Measurements from ENCODE around the gene ABCG4. TPM values are rescaled to one million over a fixed set of nuclear protein-coding genes. Genes with fewer than 3 reads are reported as not detected.

The ABCG4 gene
- total RNA-seq, 1 donor from 2014 or later, result 0.13 TPM

DNA sequence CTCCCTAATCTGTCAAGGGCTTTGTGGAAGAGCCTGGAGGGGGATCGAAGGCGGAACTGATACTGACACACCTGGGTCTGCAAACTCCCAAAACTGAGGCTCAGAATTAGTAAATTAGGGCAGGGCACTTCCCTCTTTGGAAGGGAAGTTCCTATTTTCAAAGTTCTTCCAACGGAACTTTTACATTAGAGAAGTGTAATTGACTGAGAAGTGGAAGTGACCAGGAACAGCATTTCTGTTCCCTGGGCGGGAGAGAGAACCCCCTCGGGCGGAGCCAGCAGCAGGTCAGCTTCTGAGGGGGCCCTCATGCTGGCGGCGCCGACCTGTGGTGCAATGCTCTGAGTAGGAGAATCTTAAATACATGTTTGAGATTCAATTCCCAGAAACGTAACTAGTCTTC is 56.2 kb downstream of the ABCG4 start:
- DNase-seq (ENCODE audit: low read depth), result no peak
- TF ChIP-seq, protein P1, sequence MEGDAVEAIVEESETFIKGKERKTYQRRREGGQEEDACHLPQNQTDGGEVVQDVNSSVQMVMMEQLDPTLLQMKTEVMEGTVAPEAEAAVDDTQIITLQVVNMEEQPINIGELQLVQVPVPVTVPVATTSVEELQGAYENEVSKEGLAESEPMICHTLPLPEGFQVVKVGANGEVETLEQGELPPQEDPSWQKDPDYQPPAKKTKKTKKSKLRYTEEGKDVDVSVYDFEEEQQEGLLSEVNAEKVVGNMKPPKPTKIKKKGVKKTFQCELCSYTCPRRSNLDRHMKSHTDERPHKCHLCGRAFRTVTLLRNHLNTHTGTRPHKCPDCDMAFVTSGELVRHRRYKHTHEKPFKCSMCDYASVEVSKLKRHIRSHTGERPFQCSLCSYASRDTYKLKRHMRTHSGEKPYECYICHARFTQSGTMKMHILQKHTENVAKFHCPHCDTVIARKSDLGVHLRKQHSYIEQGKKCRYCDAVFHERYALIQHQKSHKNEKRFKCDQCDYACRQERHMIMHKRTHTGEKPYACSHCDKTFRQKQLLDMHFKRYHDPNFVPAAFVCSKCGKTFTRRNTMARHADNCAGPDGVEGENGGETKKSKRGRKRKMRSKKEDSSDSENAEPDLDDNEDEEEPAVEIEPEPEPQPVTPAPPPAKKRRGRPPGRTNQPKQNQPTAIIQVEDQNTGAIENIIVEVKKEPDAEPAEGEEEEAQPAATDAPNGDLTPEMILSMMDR (IDR thresholded peaks at IDR 0.05; ENCODE audit: insufficient read depth, low read length, poor library complexity, severe bottlenecking), result no peak
- H3K4me3 ChIP-seq (ENCODE audit: low read depth, low read length), result no peak overlapping the region
- no peaks in the 10 kb centered on the region for H3K36me3 ChIP-seq (ENCODE audit: control insufficient read depth, insufficient read depth, low read length)
- no peaks in the 10 kb centered on the region for H3K27me3 ChIP-seq (ENCODE audit: control insufficient read depth, insufficient read depth, low read length)

DNA sequence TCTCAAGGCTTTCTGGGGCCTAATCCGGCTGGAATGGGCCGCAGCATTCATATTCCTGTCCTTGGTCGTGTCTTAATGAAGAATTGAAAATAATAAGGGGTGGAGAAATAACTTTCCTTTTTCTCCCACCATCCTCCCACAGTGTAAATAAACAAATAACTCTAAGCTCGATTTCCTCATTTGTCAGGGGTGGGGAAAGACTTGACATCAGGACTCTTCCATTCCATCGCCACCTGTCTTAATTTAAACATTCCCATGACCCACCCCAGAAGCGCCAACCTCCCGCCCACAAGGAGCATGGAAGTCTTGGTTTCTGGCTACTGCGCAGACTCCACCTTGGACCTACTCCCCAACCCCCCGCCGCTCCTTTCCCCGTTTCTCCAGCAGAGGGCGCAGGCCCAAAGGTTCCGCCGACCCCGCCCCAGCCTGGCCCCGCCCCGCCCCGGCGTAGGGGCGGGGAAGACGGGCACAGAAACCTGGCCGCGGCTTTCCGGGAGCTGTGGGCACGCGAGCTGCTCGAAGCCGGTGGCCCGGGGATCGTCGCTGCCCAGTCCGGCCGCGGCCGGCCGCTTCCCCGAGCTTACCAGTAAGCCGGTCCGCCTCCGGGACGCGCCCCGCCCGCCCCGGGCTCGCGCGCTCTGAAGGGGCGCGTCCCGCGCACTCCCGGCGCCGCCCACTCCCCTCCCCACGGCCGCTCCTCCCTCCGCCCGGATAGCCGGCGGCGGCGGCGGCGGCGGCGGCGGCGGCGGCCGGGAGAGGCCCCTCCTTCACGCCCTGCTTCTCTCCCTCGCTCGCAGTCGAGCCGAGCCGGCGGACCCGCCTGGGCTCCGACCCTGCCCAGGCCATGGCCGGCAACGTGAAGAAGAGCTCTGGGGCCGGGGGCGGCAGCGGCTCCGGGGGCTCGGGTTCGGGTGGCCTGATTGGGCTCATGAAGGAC is 57.0 kb downstream of the ABCG4 start, which contains the start of gene CBL:
CBL (plus strand) TSS at position 766 of the 937 bp plus-strand sequence; CDS start at position 845, 79 bp downstream.
- TF ChIP-seq, protein P1 (IDR thresholded peaks at IDR 0.05; ENCODE audit: insufficient read depth, low read length, poor library complexity, severe bottlenecking), result peak; percentile 91
- DNase-seq (ENCODE audit: low read depth), result peak; percentile 61
- Histone ChIP-seq H3K4me3 (ENCODE audit: low read depth, low read length) (peak within 1 kb of the TSS; percentile 97), H3K36me3 (ENCODE audit: control insufficient read depth, insufficient read depth, low read length) (no peaks in the 10 kb centered on the region), H3K27me3 (ENCODE audit: control insufficient read depth, insufficient read depth, low read length) (no peaks in the 10 kb centered on the region)

DNA sequence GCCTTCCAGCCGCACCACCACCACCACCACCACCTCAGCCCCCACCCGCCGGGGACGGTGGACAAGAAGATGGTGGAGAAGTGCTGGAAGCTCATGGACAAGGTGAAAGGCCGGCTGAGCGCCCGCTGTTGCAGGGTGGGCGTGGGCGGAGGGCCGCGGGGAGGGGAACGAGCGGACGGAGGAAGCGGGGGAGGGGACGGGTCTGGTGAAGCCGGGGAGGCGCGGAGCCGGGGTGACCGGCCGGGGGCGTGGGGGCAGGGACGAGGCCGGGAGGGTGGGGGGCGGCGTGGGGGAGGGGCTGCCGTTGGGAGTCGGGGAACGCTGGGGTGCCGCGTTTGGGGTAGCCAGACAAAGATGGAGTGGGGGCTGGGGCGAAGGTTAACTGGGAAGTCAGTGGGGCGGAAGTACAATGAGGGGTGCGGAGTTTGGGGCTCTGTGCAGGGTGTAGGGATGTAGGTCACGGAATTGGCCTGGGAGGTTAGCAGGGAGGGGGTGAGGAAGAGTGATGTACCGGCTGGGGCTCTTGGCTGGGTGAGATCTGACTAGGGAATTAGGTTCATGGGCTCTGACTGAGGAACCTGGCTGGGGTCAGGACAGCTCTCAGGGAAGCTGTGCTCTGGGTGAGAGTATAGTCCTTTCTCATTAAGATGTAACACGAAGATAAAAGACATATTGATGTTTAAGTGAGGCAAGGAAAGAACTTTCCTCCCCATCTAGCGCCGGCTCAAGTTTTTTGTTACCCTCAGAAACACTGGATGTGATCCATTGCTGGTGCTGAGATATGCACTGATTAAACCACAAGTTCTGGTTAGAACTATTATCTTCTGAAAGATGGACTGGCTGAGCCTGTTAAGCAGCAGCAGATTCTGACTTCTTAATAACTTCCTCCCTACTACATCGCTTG is 57.9 kb downstream of the ABCG4 start:
- Histone ChIP-seq H3K27me3 (ENCODE audit: control insufficient read depth, insufficient read depth, low read length) (no peaks in the 10 kb centered on the region), H3K4me3 (ENCODE audit: low read depth, low read length) (peak overlapping the region; percentile 97), H3K36me3 (ENCODE audit: control insufficient read depth, insufficient read depth, low read length) (no peaks in the 10 kb centered on the region)
- TF ChIP-seq, protein P1 (IDR thresholded peaks at IDR 0.05; ENCODE audit: insufficient read depth, low read length, poor library complexity, severe bottlenecking), result no peak
- no peak for DNase-seq (ENCODE audit: low read depth)

DNA sequence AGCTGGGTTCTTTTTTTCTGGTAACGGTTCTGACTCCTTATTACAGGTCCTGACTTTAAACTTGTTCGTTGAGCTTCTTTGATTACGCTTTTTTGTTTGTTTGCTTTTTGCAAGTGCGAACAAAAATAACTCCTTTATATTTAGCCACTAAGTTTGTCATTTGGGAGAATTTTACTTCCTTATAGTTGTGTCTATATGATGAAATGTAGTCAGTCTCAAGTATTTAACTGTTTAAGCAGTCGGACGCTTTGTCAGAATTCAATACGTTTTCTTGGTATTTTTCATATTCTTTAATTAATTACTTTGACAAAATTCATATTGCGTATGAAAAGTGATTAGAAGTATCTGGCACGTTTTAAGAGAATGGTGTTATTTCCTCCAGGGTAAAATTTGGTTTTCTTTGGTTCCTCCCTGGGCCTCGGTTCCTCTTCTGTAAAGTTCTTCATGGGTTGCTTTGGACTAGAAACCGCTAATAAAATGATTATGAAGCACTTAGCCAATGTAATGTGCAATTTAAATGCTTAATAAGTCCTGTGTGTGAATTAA is 58.6 kb downstream of the ABCG4 start:
- H3K36me3 ChIP-seq (ENCODE audit: control insufficient read depth, insufficient read depth, low read length), result no peaks in the 10 kb centered on the region
- DNase-seq (ENCODE audit: low read depth), result no peak
- H3K4me3 ChIP-seq (ENCODE audit: low read depth, low read length), result peak overlapping the region; percentile 97
- TF ChIP-seq, protein P1 (IDR thresholded peaks at IDR 0.05; ENCODE audit: insufficient read depth, low read length, poor library complexity, severe bottlenecking), result no peak
- H3K27me3 ChIP-seq (ENCODE audit: control insufficient read depth, insufficient read depth, low read length), result no peaks in the 10 kb centered on the region

DNA sequence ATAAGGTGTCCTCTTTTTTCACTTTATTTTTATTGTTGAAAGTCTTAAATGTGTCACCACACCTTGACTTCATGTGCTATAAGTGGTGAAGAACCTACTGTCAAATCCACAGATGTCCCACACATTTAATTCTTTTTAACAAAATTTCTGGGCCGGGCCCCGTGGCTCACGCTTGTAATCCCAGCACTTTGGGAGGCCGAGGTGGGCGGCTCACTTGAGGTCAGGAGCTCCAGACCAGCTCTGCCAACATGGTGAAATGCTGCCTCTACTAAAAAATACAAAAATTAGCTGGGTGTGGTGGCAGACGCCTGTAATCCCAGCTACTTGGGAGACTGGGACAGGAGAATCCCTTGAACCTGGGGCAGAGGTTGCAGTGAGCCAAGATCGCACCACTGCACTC is 60.3 kb downstream of the ABCG4 start:
- no peaks in the 10 kb centered on the region for H3K36me3 ChIP-seq (ENCODE audit: control insufficient read depth, insufficient read depth, low read length)
- no peak overlapping the region for H3K4me3 ChIP-seq (ENCODE audit: low read depth, low read length)
- TF ChIP-seq, protein P1 (IDR thresholded peaks at IDR 0.05; ENCODE audit: insufficient read depth, low read length, poor library complexity, severe bottlenecking), result no peak
- H3K27me3 ChIP-seq (ENCODE audit: control insufficient read depth, insufficient read depth, low read length), result no peaks in the 10 kb centered on the region
- DNase-seq (ENCODE audit: low read depth), result no peak

All from kidney epithelial cell (primary cell).